CD4-positive, alpha-beta T cell (primary cell): ENCODE data around the gene GTF3C4. TPM values are rescaled to one million over a fixed set of nuclear protein-coding genes. Genes with fewer than 3 reads are reported as not detected.

Experiments
- ATAC-seq: fragments of 200-7000 bp; cut with Tn5 transposase; one replicate; pipeline ENCODE4 v1.10.0; 2022; ENCODE audit warnings: mild to moderate bottlenecking; ENCODE audit not compliant: poor library complexity
- CTCF ChIA-PET: fragments of 350-600 bp; sonication (Branson Sonifier 250); formaldehyde crosslinking; loops from one replicate; lab custom pipeline; 2021; ENCODE audit warnings: antibody characterized with exemption, inconsistent platforms; lab: Charles Lee
- POLR2A ChIA-PET: fragments of 350-600 bp; sonication (Branson Sonifier 250); formaldehyde crosslinking; loops from one replicate; lab custom pipeline; 2021; ENCODE audit warnings: antibody characterized with exemption, inconsistent platforms; lab: Charles Lee
- DNase-seq, 14 experiments: peaks; one replicate each; pipeline ENCODE4 v3.0.0-alpha.2; 2013 to 2020; ENCODE audit warnings: mixed read lengths in 2 of 14
- H3K27ac ChIP-seq, 2 donors: one replicate each; pipeline versions ENCODE4 v1.5.1 to v1.7.0; 2013; ENCODE audit warnings: low read length in 2 of 2, low read depth in 1 of 2, mild to moderate bottlenecking in 1 of 2
- H3K27me3 ChIP-seq, 2 experiments: 1 replicate in 1 of 2; 2 replicates in 1 of 2; pipeline versions ENCODE4 v1.6.1 to v1.7.0; 2013; ENCODE audit warnings: low read length in 2 of 2, control low read depth in 1 of 2, mild to moderate bottlenecking in 1 of 2, moderate library complexity in 1 of 2; ENCODE audit not compliant: insufficient read depth in 2 of 2, control insufficient read depth in 1 of 2
- H3K36me3 ChIP-seq: one replicate; pipeline ENCODE4 v1.6.1; 2013; ENCODE audit warnings: low read length, control low read depth; ENCODE audit not compliant: insufficient read depth
- H3K4me1 ChIP-seq: one replicate; pipeline ENCODE4 v1.6.1; 2013; ENCODE audit warnings: low read length, control low read depth; ENCODE audit not compliant: insufficient read depth
- H3K4me3 ChIP-seq: one replicate; pipeline ENCODE4 v1.5.1; 2013; ENCODE audit warnings: mild to moderate bottlenecking, low read length, moderate library complexity
- H3K9me3 ChIP-seq, 2 experiments: 1 replicate in 1 of 2; 2 replicates in 1 of 2; pipeline versions ENCODE4 v1.6.1 to v1.7.0; 2013; ENCODE audit warnings: low read length in 2 of 2, mild to moderate bottlenecking in 2 of 2, control low read depth in 1 of 2, moderate library complexity in 1 of 2; ENCODE audit not compliant: control insufficient read depth in 1 of 2, insufficient read depth in 1 of 2
- H3K27ac Mint-ChIP-seq: one replicate; pipeline ENCODE4 v1.8.0; 2020; ENCODE audit warnings: mixed read lengths
- H3K27me3 Mint-ChIP-seq: one replicate; pipeline ENCODE4 v1.8.0; 2021; ENCODE audit warnings: mixed read lengths
- H3K36me3 Mint-ChIP-seq: one replicate; pipeline ENCODE4 v1.8.0; 2021; ENCODE audit warnings: low read depth, mixed read lengths
- H3K4me1 Mint-ChIP-seq: one replicate; pipeline ENCODE4 v1.8.0; 2021; ENCODE audit warnings: low read depth, mixed read lengths
- H3K4me3 Mint-ChIP-seq: one replicate; pipeline ENCODE4 v1.8.0; 2020; ENCODE audit warnings: mild to moderate bottlenecking, mixed read lengths
- H3K9me3 Mint-ChIP-seq: one replicate; pipeline ENCODE4 v1.8.0; 2020; ENCODE audit warnings: mixed read lengths
- intact Hi-C, 2 experiments: fragments of 100-400 bp; cut with DNase I in 1 of 2; cut with micrococcal nuclease in 1 of 2; formaldehyde crosslinking; loops; one replicate each; pipeline versions ENCODE4 v1.15.1 to v1.9.0; 2023 to 2025; cut with DNase I, micrococcal nuclease
- total RNA-seq, 174 experiments: library from RNA in 2 of 174; stranded (reverse) in 2 of 174; gene quantifications; one replicate each; pipeline ENCODE4 v1.2.3 and lab custom pipeline; 2021 to 2026
- TF ChIP-seq, protein P1 (sequence below): fragments of 200-600 bp; IDR thresholded peaks from one replicate; pipeline ENCODE4 v1.8.0; 2022; ENCODE audit warnings: antibody characterized with exemption, mild to moderate bottlenecking

Gene GTF3C4
- total RNA-seq, 2 experiments from 2014 or later = 9.3 to 9.6 TPM

DNA sequence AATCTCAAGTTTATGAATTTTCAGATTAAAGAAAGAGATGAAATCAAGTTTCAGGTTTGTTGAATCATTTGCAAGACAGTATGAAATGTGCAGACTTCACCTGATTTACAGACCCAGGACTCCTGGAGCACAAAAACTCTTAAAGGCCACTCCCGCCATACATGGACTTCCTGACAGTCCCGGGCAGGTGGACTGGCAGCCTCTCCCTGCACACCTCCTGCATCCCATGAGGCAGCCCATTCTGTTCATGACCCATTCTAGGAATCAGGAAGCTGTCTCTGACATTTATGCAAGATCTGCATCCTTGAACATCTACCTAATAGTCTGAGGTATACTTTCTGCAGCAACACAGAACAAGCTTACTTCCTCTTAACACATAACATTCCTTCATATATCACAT lies 6.4 kb upstream of the GTF3C4 start:
- H3K36me3 Mint-ChIP-seq = peaks cover 22% of the 10 kb centered on the region
- H3K27me3 Mint-ChIP-seq = no peaks in the 10 kb centered on the region
- no peaks in the 10 kb centered on the region for H3K9me3 Mint-ChIP-seq
- CTCF ChIA-PET = no interaction called here
- no peak for ATAC-seq
- H3K27ac Mint-ChIP-seq = no peak overlapping the region
- no peak overlapping the region for H3K27ac ChIP-seq
- H3K4me1 ChIP-seq = no peaks in the 10 kb centered on the region
- no peak overlapping the region for H3K4me3 Mint-ChIP-seq
- DNase-seq = no peak
- POLR2A ChIA-PET = no interaction called here
- intact Hi-C loops = loop anchor here in 1 of 2 experiments (10.0 kb wide), 1 partner anchor 241 kb away; no protein-coding TSS in a partner anchor
- H3K36me3 ChIP-seq = peaks cover 40% of the 10 kb centered on the region
- TF ChIP-seq, protein P1, sequence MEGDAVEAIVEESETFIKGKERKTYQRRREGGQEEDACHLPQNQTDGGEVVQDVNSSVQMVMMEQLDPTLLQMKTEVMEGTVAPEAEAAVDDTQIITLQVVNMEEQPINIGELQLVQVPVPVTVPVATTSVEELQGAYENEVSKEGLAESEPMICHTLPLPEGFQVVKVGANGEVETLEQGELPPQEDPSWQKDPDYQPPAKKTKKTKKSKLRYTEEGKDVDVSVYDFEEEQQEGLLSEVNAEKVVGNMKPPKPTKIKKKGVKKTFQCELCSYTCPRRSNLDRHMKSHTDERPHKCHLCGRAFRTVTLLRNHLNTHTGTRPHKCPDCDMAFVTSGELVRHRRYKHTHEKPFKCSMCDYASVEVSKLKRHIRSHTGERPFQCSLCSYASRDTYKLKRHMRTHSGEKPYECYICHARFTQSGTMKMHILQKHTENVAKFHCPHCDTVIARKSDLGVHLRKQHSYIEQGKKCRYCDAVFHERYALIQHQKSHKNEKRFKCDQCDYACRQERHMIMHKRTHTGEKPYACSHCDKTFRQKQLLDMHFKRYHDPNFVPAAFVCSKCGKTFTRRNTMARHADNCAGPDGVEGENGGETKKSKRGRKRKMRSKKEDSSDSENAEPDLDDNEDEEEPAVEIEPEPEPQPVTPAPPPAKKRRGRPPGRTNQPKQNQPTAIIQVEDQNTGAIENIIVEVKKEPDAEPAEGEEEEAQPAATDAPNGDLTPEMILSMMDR = no peak
- H3K4me1 Mint-ChIP-seq = peaks cover 11% of the 10 kb centered on the region
- H3K9me3 ChIP-seq = no peaks in the 10 kb centered on the region
- H3K27me3 ChIP-seq = no peaks in the 10 kb centered on the region
- no peak overlapping the region for H3K4me3 ChIP-seq

DNA sequence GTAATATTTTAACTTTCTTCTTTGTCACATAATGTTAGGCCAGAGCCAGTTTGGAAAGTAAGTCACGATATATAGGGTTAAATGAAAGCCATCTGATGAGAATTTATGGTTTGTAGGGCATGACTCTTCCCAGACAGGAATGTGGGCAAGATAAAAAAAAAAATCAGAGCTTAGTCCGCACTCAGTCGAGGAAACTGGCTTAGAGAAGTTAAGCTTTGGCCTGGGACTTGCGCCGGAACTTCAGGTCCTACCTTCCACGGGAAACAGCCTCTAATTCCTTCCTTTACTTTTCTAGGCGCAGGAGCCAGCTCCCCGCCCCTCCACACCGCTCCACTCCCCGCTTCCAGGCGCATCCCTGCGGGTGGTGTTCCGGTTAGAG lies 956 bp upstream of the GTF3C4 start:
- Histone ChIP-seq H3K4me3 (peak overlapping the region; percentile 100), H3K36me3 (no peaks in the 10 kb centered on the region), H3K27me3 (no peaks in the 10 kb centered on the region), H3K27ac (peak overlapping the region; percentile 97 to 99), H3K4me1 (peaks cover 32% of the 10 kb centered on the region), H3K9me3 (no peaks in the 10 kb centered on the region)
- no peaks in the 10 kb centered on the region for H3K27me3 Mint-ChIP-seq
- H3K27ac Mint-ChIP-seq = peak overlapping the region; percentile 92
- ChIA-PET POLR2A (interaction anchor here (0.7 to 2.7 kb wide), 11 partner anchors 10 to 1014 kb away, joined by 3 to 21 read pairs (median 4); partner anchors contain the start of genes GTF3C5, MED27, SETX and TSC1), CTCF (no interaction called here)
- no peak for ATAC-seq
- TF ChIP-seq, protein P1 = no peak
- intact Hi-C loops = loop anchor here in 1 of 2 experiments (2.0 to 10.0 kb wide), 2 partner anchors 235 to 275 kb away; partner anchors contain the start of gene TSC1
- H3K9me3 Mint-ChIP-seq = no peaks in the 10 kb centered on the region
- H3K4me1 Mint-ChIP-seq = peaks cover 51% of the 10 kb centered on the region
- peak overlapping the region; percentile 98 for H3K4me3 Mint-ChIP-seq
- peaks cover 8% of the 10 kb centered on the region for H3K36me3 Mint-ChIP-seq
- no peak for DNase-seq

DNA sequence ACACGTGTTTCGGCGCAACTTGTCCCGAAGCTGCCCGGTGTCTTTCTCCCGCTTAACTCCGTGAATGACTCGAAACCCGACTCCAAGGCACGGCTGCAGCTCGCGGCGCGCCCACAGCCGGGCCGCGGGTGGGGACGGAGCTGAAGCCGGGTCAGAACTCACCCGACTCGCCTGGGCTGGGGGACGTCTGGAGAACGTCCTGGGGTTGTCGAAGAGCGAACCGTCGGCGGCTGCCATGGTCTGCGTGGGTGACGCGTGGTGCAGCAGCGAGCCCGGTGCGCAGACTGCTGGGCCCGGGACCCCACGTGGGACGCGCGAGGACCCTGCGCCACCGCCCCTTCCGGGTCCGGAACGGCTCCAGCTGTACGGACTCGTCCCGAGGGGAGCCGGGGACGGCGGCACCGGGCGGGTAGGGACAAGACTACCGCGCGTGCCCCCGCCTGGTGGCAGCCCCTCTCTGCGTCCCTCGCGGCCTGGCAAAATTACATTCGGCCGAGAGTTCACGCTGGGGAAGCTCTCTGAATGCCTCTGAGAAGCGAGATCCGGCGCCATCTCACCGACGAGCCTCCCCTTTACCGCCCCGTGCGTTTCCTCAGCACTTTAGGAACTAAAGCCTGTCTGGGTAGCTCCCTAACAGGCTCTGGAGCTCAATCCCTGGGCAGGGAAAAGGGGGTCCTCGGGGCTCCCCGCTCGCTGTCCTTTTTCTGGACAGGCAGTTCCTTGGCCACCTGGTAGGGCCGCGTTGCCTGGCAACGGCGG lies 387 bp upstream of the GTF3C4 start, which contains the start of gene DDX31:
TSS of gene DDX31 (minus strand) at position 286 of the 759 bp plus-strand sequence. CDS start at position 237, 49 bp downstream.
- H3K27me3 ChIP-seq = no peaks in the 10 kb centered on the region
- peaks cover 8% of the 10 kb centered on the region for H3K36me3 Mint-ChIP-seq
- peak within 1 kb of the TSS; percentile 97 to 99 for H3K27ac ChIP-seq
- TF ChIP-seq, protein P1 = no peak
- peak within 1 kb of the TSS; percentile 92 for H3K27ac Mint-ChIP-seq
- no peaks in the 10 kb centered on the region for H3K9me3 ChIP-seq
- H3K9me3 Mint-ChIP-seq = no peaks in the 10 kb centered on the region
- peak within 1 kb of the TSS; percentile 98 for H3K4me3 Mint-ChIP-seq
- peak within 1 kb of the TSS; percentile 100 for H3K4me3 ChIP-seq
- ATAC-seq (peak; percentile 77), DNase-seq (peak; percentile 78 to 94 (median 84))
- H3K4me1 ChIP-seq = peaks cover 32% of the 10 kb centered on the region
- intact Hi-C loops = loop anchor here (1.0 to 10.0 kb wide), 9 partner anchors 102 to 1545 kb away; partner anchors contain the start of genes AK8 (in 1 of the 2), CFAP77 (in 1 of the 2), MED27 (in 1 of the 2) and NUP214 (in 1 of the 2)
- CTCF ChIA-PET = interaction anchor here (1.0 kb wide), 1 partner anchor 9 kb away, joined by 3 read pairs; no protein-coding TSS in a partner anchor
- no peaks in the 10 kb centered on the region for H3K27me3 Mint-ChIP-seq
- POLR2A ChIA-PET = interaction anchor here (0.6 to 2.7 kb wide), 18 partner anchors 10 to 1356 kb away, joined by 3 to 21 read pairs (median 4); partner anchors contain the start of genes GTF3C5, MED27, SETX and TSC1
- no peaks in the 10 kb centered on the region for H3K36me3 ChIP-seq
- H3K4me1 Mint-ChIP-seq = peaks cover 54% of the 10 kb centered on the region
